Progenitor cell of endocrine pancreas (in vitro differentiated cells): ENCODE results near the gene APOM. TPM values are rescaled to one million over a fixed set of nuclear protein-coding genes. Genes with fewer than 3 reads are reported as not detected.
A peak's percentile ranks its signal among the peaks of the same experiment; 100 is the strongest.

Experiments
- DNase-seq: peaks from one replicate; pipeline ENCODE4 v3.0.0; 2021; ENCODE audit warnings: low spot score; ENCODE audit not compliant: unreplicated experiment
- H3K27ac Mint-ChIP-seq: 2 replicates; pipeline ENCODE4 v1.8.0; 2021; ENCODE audit warnings: mild to moderate bottlenecking, moderate library complexity, mixed read lengths
- H3K27me3 Mint-ChIP-seq: 2 replicates; pipeline ENCODE4 v1.8.0; 2021; ENCODE audit warnings: mixed read lengths
- H3K36me3 Mint-ChIP-seq: 2 replicates; pipeline ENCODE4 v1.8.0; 2022; ENCODE audit warnings: mixed read lengths; ENCODE audit not compliant: insufficient read depth
- H3K4me1 Mint-ChIP-seq: 2 replicates; pipeline ENCODE4 v1.8.0; 2021; ENCODE audit warnings: low read depth, mixed read lengths
- H3K4me3 Mint-ChIP-seq: 2 replicates; pipeline ENCODE4 v1.8.0; 2021; ENCODE audit warnings: low read depth, mild to moderate bottlenecking, moderate library complexity, mixed read lengths
- H3K9me3 Mint-ChIP-seq: 2 replicates; pipeline ENCODE4 v1.8.0; 2021; ENCODE audit warnings: low read depth, mixed read lengths
- CTCF ChIP-seq: fragments of 200-600 bp; sonication (generic); IDR thresholded peaks from one replicate; pipeline ENCODE4 v1.5.0; 2021; ENCODE audit warnings: antibody characterized with exemption, mild to moderate bottlenecking; ENCODE audit not compliant: unreplicated experiment
- total RNA-seq: library from RNA; stranded (reverse); gene quantifications from 2 replicates; pipeline ENCODE4 v1.2.1, GENCODE V29; 2021

Gene APOM
- total RNA-seq, 1 donor from 2014 or later: 7.1 TPM

DNA sequence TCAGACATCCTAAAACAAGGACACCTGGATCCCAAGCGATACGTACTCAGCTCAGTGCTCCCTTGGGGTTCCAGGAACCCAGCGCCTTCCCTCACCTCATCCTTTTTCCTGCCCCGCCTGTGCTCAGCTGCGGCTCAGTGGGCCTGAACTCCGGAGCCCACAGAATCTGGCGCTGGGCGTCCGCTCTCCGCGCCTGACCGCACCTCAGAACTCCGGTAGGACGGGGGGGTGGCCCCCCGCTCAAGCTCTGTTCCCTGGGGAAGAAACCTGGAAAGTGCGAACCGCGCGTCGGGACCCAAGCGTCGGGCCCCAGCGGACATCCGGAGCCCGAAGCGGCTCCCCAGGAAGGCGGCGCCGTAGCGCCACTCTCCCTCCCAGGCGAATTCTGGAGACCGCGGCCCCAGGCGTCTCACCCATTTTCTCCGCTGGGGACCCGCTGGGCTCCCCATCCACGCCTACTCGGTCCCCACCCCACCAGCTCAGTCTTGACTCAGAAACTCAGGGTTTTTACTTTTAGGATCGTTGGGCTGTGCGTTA lies 25.5 kb downstream of the APOM start:
- TF ChIP-seq CTCF: peak; percentile 21
- peaks cover 15% of the 10 kb centered on the region for H3K4me1 Mint-ChIP-seq
- H3K27ac Mint-ChIP-seq: peak overlapping the region; percentile 85
- no peaks in the 10 kb centered on the region for H3K27me3 Mint-ChIP-seq
- no peaks in the 10 kb centered on the region for H3K9me3 Mint-ChIP-seq
- H3K36me3 Mint-ChIP-seq: peaks cover 5% of the 10 kb centered on the region
- DNase-seq: no peak
- H3K4me3 Mint-ChIP-seq: peak overlapping the region; percentile 83

- Mint-ChIP-seq H3K4me3 (peak overlapping the region; percentile 83), H3K4me1 (peaks cover 15% of the 10 kb centered on the region), H3K9me3 (no peaks in the 10 kb centered on the region), H3K27ac (peak overlapping the region; percentile 92), H3K27me3 (no peaks in the 10 kb centered on the region), H3K36me3 (peaks cover 14% of the 10 kb centered on the region)
- no peak for TF ChIP-seq CTCF
- DNase-seq: no peak
These were observed 27.9 kb downstream of the APOM start for GRCh38 chr6:31683591-31683990.

GRCh38 chr6:31686483-31686882 lies 30.8 kb downstream of the APOM start:
- TF ChIP-seq CTCF: no peak
- Mint-ChIP-seq H3K36me3 (peaks cover 18% of the 10 kb centered on the region), H3K9me3 (no peaks in the 10 kb centered on the region), H3K27me3 (no peaks in the 10 kb centered on the region), H3K4me1 (peaks cover 21% of the 10 kb centered on the region), H3K4me3 (no peak overlapping the region), H3K27ac (no peak overlapping the region)
- DNase-seq: no peak

- H3K27me3 Mint-ChIP-seq: no peaks in the 10 kb centered on the region
- no peak for TF ChIP-seq CTCF
- H3K9me3 Mint-ChIP-seq: no peaks in the 10 kb centered on the region
- H3K27ac Mint-ChIP-seq: no peak overlapping the region
- peaks cover 19% of the 10 kb centered on the region for H3K36me3 Mint-ChIP-seq
- DNase-seq: no peak
- peaks cover 18% of the 10 kb centered on the region for H3K4me1 Mint-ChIP-seq
- no peak overlapping the region for H3K4me3 Mint-ChIP-seq
These were observed 31.6 kb downstream of the APOM start for GRCh38 chr6:31687321-31687720.

DNA sequence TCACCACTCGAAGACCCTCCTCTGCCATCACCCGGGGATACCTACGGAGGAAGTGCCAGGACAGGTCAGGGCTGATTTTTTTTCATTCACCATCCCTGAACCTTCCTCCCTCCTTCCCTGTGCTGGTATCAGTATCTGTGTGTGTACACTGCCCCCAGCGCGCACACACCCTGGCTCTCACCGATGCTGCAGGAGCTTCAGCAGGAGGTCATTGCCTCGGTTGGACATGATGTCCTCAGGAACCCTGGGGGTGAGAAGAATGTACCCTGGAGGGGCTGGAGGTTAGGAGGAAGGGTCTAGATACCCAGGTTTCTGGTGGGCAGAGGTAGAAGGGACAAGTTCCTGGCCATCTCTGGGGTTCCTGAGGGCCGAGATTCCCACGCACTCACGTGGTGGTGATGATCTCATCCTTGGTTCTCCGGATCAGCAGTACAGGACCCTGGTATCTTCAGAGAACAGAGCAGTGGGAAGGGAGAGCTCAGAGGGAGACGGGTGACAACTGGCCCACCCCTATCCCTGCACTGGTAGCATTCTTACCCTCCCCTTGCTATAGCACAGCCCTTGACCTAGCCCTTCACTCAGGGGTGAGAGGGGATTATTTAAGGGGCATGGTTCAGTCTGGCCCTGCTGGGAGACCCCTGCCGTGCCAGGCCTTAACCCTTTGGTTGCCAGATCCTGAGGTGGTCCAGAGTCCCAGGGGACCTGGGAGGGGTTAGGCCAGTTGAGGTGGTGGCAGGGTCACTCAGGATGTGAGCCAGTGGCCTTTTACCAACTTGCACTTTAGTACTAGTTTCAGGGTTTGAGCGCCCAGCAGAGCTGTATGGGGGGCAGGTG lies 32.4 kb downstream of the APOM start:
- TF ChIP-seq CTCF: no peak
- Mint-ChIP-seq H3K27ac (no peak overlapping the region), H3K27me3 (no peaks in the 10 kb centered on the region), H3K36me3 (peaks cover 25% of the 10 kb centered on the region), H3K4me1 (peaks cover 17% of the 10 kb centered on the region), H3K4me3 (no peak overlapping the region), H3K9me3 (no peaks in the 10 kb centered on the region)
- no peak for DNase-seq
